CD4-positive, alpha-beta T cell (primary cell): ENCODE results near the gene FAHD2B. TPM values are rescaled to one million over a fixed set of nuclear protein-coding genes. Genes with fewer than 3 reads are reported as not detected.
"Not testable (repeated sequence)": the region's sequence is repeated elsewhere in the genome, so short reads cannot be mapped to it uniquely, and the experiment has no call there.

Experiments
- ATAC-seq: fragments of 200-7000 bp; cut with Tn5 transposase; one replicate; pipeline ENCODE4 v1.10.0; 2022; ENCODE audit warnings: mild to moderate bottlenecking; ENCODE audit not compliant: poor library complexity
- CTCF ChIA-PET: fragments of 350-600 bp; sonication (Branson Sonifier 250); formaldehyde crosslinking; loops from one replicate; lab custom pipeline; 2021; ENCODE audit warnings: antibody characterized with exemption, inconsistent platforms; lab: Charles Lee
- POLR2A ChIA-PET: fragments of 350-600 bp; sonication (Branson Sonifier 250); formaldehyde crosslinking; loops from one replicate; lab custom pipeline; 2021; ENCODE audit warnings: antibody characterized with exemption, inconsistent platforms; lab: Charles Lee
- DNase-seq, 14 experiments: peaks; one replicate each; pipeline ENCODE4 v3.0.0-alpha.2; 2013 to 2020; ENCODE audit warnings: mixed read lengths in 2 of 14
- H3K27ac ChIP-seq, 2 donors: one replicate each; pipeline versions ENCODE4 v1.5.1 to v1.7.0; 2013; ENCODE audit warnings: low read length in 2 of 2, low read depth in 1 of 2, mild to moderate bottlenecking in 1 of 2
- H3K27me3 ChIP-seq, 2 experiments: 1 replicate in 1 of 2; 2 replicates in 1 of 2; pipeline versions ENCODE4 v1.6.1 to v1.7.0; 2013; ENCODE audit warnings: low read length in 2 of 2, control low read depth in 1 of 2, mild to moderate bottlenecking in 1 of 2, moderate library complexity in 1 of 2; ENCODE audit not compliant: insufficient read depth in 2 of 2, control insufficient read depth in 1 of 2
- H3K36me3 ChIP-seq: one replicate; pipeline ENCODE4 v1.6.1; 2013; ENCODE audit warnings: low read length, control low read depth; ENCODE audit not compliant: insufficient read depth
- H3K4me1 ChIP-seq: one replicate; pipeline ENCODE4 v1.6.1; 2013; ENCODE audit warnings: low read length, control low read depth; ENCODE audit not compliant: insufficient read depth
- H3K4me3 ChIP-seq: one replicate; pipeline ENCODE4 v1.5.1; 2013; ENCODE audit warnings: mild to moderate bottlenecking, low read length, moderate library complexity
- H3K9me3 ChIP-seq, 2 experiments: 1 replicate in 1 of 2; 2 replicates in 1 of 2; pipeline versions ENCODE4 v1.6.1 to v1.7.0; 2013; ENCODE audit warnings: low read length in 2 of 2, mild to moderate bottlenecking in 2 of 2, control low read depth in 1 of 2, moderate library complexity in 1 of 2; ENCODE audit not compliant: control insufficient read depth in 1 of 2, insufficient read depth in 1 of 2
- H3K27ac Mint-ChIP-seq: one replicate; pipeline ENCODE4 v1.8.0; 2020; ENCODE audit warnings: mixed read lengths
- H3K27me3 Mint-ChIP-seq: one replicate; pipeline ENCODE4 v1.8.0; 2021; ENCODE audit warnings: mixed read lengths
- H3K36me3 Mint-ChIP-seq: one replicate; pipeline ENCODE4 v1.8.0; 2021; ENCODE audit warnings: low read depth, mixed read lengths
- H3K4me1 Mint-ChIP-seq: one replicate; pipeline ENCODE4 v1.8.0; 2021; ENCODE audit warnings: low read depth, mixed read lengths
- H3K4me3 Mint-ChIP-seq: one replicate; pipeline ENCODE4 v1.8.0; 2020; ENCODE audit warnings: mild to moderate bottlenecking, mixed read lengths
- H3K9me3 Mint-ChIP-seq: one replicate; pipeline ENCODE4 v1.8.0; 2020; ENCODE audit warnings: mixed read lengths
- intact Hi-C, 2 experiments: fragments of 100-400 bp; cut with DNase I in 1 of 2; cut with micrococcal nuclease in 1 of 2; formaldehyde crosslinking; loops; one replicate each; pipeline versions ENCODE4 v1.15.1 to v1.9.0; 2023 to 2025; cut with DNase I, micrococcal nuclease
- total RNA-seq, 174 experiments: library from RNA in 2 of 174; stranded (reverse) in 2 of 174; gene quantifications; one replicate each; pipeline ENCODE4 v1.2.3 and lab custom pipeline; 2021 to 2026
- TF ChIP-seq, protein P1 (sequence below): fragments of 200-600 bp; IDR thresholded peaks from one replicate; pipeline ENCODE4 v1.8.0; 2022; ENCODE audit warnings: antibody characterized with exemption, mild to moderate bottlenecking

The FAHD2B gene
- total RNA-seq, 2 experiments from 2014 or later: 31.0 to 39.3 TPM

DNA sequence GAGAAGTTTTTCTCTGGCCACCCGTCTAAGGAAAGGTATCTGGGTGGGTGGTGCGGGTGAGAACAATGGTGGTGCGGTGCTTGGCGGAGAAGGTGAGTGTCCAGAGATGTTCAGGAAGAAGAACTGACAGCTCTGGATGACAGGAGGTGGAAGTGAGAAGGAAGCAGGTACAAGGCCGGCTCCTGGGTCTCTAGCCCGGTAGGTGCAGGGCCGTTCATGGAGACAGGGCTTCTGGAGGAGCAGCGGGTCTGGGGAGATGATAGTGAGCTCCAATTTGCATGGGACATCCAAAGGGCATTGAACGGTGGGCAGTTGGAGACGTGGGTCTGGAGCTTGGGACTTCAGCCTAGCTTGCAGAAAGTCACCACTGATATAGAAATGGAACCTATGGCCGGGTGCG, 979 bp upstream of the FAHD2B start:
- Mint-ChIP-seq H3K27ac (peak overlapping the region; percentile 62), H3K9me3 (no peaks in the 10 kb centered on the region), H3K36me3 (peaks cover under 1% of the 10 kb centered on the region), H3K4me3 (peak overlapping the region; percentile 27), H3K27me3 (peaks cover 10% of the 10 kb centered on the region), H3K4me1 (peaks cover 8% of the 10 kb centered on the region)
- Histone ChIP-seq H3K36me3 (no peaks in the 10 kb centered on the region), H3K4me3 (no peak overlapping the region), H3K27ac (no peak overlapping the region), H3K9me3 (no peaks in the 10 kb centered on the region), H3K4me1 (peaks cover 17% of the 10 kb centered on the region), H3K27me3 (peaks cover 0 to under 1% of the 10 kb centered on the region in 2 experiments)
- ChIA-PET CTCF (interaction anchor here (1.6 kb wide), 1 partner anchor 17 kb away, joined by 7 read pairs; the partner anchor contains the start of gene ANKRD36), POLR2A (no interaction called here)
- no peak for DNase-seq
- no peak for ATAC-seq
- TF ChIP-seq, protein P1, sequence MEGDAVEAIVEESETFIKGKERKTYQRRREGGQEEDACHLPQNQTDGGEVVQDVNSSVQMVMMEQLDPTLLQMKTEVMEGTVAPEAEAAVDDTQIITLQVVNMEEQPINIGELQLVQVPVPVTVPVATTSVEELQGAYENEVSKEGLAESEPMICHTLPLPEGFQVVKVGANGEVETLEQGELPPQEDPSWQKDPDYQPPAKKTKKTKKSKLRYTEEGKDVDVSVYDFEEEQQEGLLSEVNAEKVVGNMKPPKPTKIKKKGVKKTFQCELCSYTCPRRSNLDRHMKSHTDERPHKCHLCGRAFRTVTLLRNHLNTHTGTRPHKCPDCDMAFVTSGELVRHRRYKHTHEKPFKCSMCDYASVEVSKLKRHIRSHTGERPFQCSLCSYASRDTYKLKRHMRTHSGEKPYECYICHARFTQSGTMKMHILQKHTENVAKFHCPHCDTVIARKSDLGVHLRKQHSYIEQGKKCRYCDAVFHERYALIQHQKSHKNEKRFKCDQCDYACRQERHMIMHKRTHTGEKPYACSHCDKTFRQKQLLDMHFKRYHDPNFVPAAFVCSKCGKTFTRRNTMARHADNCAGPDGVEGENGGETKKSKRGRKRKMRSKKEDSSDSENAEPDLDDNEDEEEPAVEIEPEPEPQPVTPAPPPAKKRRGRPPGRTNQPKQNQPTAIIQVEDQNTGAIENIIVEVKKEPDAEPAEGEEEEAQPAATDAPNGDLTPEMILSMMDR: no peak
- intact Hi-C loops: loop anchor here in 1 of 2 experiments (5.0 kb wide), 1 partner anchor 128 kb away; no protein-coding TSS in a partner anchor

- H3K4me1 ChIP-seq: peaks cover 17% of the 10 kb centered on the region
- H3K27ac Mint-ChIP-seq, H3K9me3 Mint-ChIP-seq, H3K27ac ChIP-seq, H3K27me3 ChIP-seq, intact Hi-C loops, DNase-seq, H3K9me3 ChIP-seq, H3K36me3 Mint-ChIP-seq, H3K27me3 Mint-ChIP-seq, H3K4me3 ChIP-seq, CTCF ChIA-PET, H3K4me1 Mint-ChIP-seq, POLR2A ChIA-PET, H3K36me3 ChIP-seq: not testable (repeated sequence)
- peak overlapping the region; percentile 56 for H3K4me3 Mint-ChIP-seq
- ATAC-seq: peak; percentile 13
These were observed 505 bp downstream of the FAHD2B start for GRCh38 chr2:97093983-97094771.

DNA sequence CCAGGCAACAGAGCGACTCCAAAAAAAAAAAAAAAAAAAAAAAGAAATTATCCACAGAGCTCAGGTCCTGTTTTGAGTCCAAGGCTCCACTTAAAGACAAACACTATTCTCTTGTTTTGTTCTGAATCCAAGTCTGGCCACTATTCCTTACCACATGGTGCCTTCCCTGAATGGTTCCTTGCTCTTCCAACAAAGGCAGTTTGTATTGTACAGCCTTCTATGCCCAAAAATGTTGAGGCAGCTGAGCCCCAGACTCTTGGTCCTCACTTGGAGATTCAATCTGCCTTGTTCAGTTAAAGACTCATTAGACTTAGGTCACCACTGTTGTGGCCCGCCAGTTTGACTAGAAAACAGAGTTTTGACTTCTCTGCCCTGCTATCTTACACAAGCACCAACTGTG, 1.7 kb downstream of the FAHD2B start:
- H3K4me1 Mint-ChIP-seq, H3K9me3 Mint-ChIP-seq, H3K9me3 ChIP-seq, H3K27me3 ChIP-seq, H3K27me3 Mint-ChIP-seq, H3K27ac ChIP-seq, ATAC-seq, DNase-seq, H3K36me3 ChIP-seq, intact Hi-C loops, H3K4me3 ChIP-seq, CTCF ChIA-PET, POLR2A ChIA-PET: not testable (repeated sequence)
- peaks cover 17% of the 10 kb centered on the region for H3K4me1 ChIP-seq
- Mint-ChIP-seq H3K36me3 (peaks cover 11% of the 10 kb centered on the region), H3K4me3 (peak overlapping the region; percentile 17), H3K27ac (peak overlapping the region; percentile 10)

- intact Hi-C loops, H3K27ac Mint-ChIP-seq, DNase-seq, H3K27me3 ChIP-seq, POLR2A ChIA-PET, H3K4me1 Mint-ChIP-seq, H3K9me3 ChIP-seq, ATAC-seq, H3K27ac ChIP-seq, H3K9me3 Mint-ChIP-seq, H3K27me3 Mint-ChIP-seq, H3K4me1 ChIP-seq, H3K4me3 ChIP-seq, CTCF ChIA-PET, H3K4me3 Mint-ChIP-seq, H3K36me3 ChIP-seq: not testable (repeated sequence)
- H3K36me3 Mint-ChIP-seq: peaks cover 11% of the 10 kb centered on the region
These were observed 6.0 kb downstream of the FAHD2B start for GRCh38 chr2:97088706-97089105.

GRCh38 chr2:97085093-97085492, 9.6 kb downstream of the FAHD2B start:
- H3K36me3 ChIP-seq, H3K27ac ChIP-seq, H3K4me3 ChIP-seq, H3K9me3 ChIP-seq, ATAC-seq, POLR2A ChIA-PET, CTCF ChIA-PET, H3K4me1 ChIP-seq, H3K27ac Mint-ChIP-seq, H3K9me3 Mint-ChIP-seq, H3K4me3 Mint-ChIP-seq, DNase-seq, H3K27me3 Mint-ChIP-seq, H3K27me3 ChIP-seq, intact Hi-C loops, H3K36me3 Mint-ChIP-seq, H3K4me1 Mint-ChIP-seq: not testable (repeated sequence)

DNA sequence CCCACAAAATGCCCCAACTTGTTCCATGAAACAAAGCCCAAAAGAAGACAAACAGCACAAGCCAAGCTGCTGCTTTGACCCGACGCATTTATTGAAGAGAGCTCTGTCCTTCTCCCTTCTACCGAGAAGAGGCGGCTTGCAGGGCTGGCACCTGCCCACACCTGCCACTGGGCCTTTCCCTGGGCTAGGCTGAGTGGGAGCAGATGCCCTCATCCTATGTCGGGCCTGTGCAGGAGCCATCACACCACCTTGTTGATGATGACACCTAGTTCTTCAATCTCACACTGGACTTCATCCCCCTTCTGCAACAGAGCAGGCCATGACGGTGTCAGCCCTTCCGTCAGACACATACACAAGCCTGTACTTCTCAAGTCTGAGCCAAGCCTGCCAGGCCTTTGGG, 11.2 kb downstream of the FAHD2B start:
- H3K9me3 ChIP-seq, H3K36me3 ChIP-seq, H3K4me1 ChIP-seq, CTCF ChIA-PET, POLR2A ChIA-PET, H3K4me3 ChIP-seq, DNase-seq, H3K36me3 Mint-ChIP-seq, ATAC-seq, H3K4me3 Mint-ChIP-seq, intact Hi-C loops, H3K27me3 Mint-ChIP-seq, H3K27ac Mint-ChIP-seq, H3K27ac ChIP-seq, H3K4me1 Mint-ChIP-seq, H3K9me3 Mint-ChIP-seq, H3K27me3 ChIP-seq: not testable (repeated sequence)
